Left cardiac atrium (tissue), 4 donors: ENCODE results near the gene STK40. TPM values are rescaled to one million over a fixed set of nuclear protein-coding genes. Genes with fewer than 3 reads are reported as not detected.

Experiments
- ATAC-seq, 2 donors: fragments of 200-7000 bp; cut with Tn5 transposase; one replicate each; pipeline ENCODE4 v1.9.1; 2020; ENCODE audit warnings: mild to moderate bottlenecking in 2 of 2, moderate library complexity in 2 of 2
- DNase-seq: peaks from one replicate; pipeline ENCODE4 v3.0.0-alpha.2; 2020
- intact Hi-C, 2 donors: fragments of 100-400 bp; cut with DNase I; formaldehyde crosslinking; loops; one replicate each; pipeline versions ENCODE4 v1.14.1 to v1.15.1; 2022 to 2023
- total RNA-seq, 2 donors: library from RNA; stranded (reverse); fragmentation: NEBNext Ultra II Directional; extraction: Animal tissue kit (Norgen Biotek cat#: 25700); gene quantifications; one replicate each; pipeline ENCODE4 v1.2.1, GENCODE V29; 2021
- donor health status: DM: no; HTN: yes; CAD: no.
- donor health status: DM: no; HTN: yes; CAD: no; lungs with severe emphysema.
- donor health status: DM: yes; HTN: yes; CAD: no.
- donor health status: Dilated cardiomyopathy.

The STK40 gene
- total RNA-seq, 2 donors from 2014 or later: 69.2 to 77.8 TPM

DNA sequence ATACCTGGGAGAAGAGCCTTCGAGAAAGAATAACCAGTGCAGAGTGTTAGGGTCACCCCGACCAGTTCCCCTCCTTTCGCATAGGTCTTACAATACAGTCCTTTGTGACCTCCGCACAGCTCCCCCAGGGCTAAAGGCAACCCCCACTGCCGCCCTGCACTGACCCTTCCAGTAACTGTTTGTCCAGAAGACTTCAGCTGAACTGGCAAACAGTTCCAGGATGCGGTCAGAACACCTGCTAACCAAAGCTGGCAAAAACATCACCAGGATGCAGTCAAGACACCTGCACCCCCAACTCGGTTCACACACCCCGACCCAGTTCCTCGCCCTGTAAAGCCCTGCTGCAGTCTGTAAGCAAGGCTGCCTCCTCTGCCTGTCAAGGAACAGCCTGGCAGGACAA is 55.9 kb downstream of the STK40 start:
- intact Hi-C loops: no loop called here
- ATAC-seq: no peak

DNA sequence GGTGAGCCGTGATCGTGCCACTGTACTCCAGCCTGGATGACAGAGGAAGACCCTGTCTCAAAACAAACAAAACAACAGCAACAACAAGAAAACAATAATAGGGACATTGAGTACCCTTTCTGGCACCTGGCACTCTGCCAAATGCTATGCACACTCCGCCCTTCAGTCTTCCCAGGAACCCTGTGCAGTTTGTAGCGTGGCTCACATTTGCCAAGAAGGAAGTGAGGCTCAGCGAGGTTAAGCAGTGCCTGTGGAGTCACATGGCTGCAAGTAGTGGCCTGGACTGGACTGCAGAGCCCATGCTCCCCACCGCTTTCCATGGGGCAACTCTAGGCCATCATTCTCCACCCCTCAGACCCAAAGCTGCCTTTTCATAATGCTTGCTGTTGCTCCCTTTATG is 57.0 kb downstream of the STK40 start:
- ATAC-seq: peak; percentile 28 to 48
- DNase-seq: peak; percentile 62
- intact Hi-C loops: no loop called here

More for the DNA sequence above, 55.9 kb downstream of the STK40 start:
- no peak for DNase-seq

- ATAC-seq (no peak), DNase-seq (no peak)
- intact Hi-C loops: no loop called here
Observed at GRCh38 chr1:36328088-36328480, 57.6 kb downstream of the STK40 start.

DNA sequence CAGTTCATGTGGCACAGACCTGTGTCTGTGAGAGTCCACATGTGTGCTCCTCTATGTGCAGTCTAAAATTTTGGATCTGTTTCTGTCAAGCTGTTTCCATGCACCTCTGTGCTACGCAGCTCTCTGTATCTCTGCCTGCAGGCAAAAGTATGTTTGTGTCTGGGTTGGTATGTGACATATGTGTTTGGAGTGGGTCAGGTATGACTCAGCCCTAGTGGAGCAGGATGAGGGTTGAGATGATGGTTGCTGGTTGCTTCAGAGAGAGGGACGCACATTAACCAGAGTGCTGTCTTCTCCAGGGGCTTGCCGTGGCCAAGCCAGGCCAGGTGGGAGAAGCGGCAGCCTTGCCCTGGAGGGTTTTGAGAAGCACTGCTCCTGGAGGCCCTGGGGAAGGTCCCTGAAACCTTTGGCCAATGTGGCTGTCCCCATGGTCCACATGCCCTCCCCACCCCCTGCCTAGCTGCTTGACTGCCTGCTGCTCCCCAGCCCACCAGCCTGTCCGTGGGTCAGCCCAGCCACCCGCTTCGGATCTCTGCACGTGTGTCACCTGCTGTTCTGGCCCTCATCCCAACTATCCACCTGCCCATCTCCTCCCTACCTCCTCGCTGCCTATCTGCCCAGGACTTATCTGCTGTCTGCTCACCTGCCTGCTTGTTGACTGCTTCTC is 58.2 kb downstream of the STK40 start:
- DNase-seq (no peak), ATAC-seq (no peak)
- intact Hi-C loops: no loop called here

GRCh38 chr1:36326499-36326898 is 59.2 kb downstream of the STK40 start:
- DNase-seq (no peak), ATAC-seq (no peak)
- intact Hi-C loops: no loop called here

- no peak for ATAC-seq
- intact Hi-C loops: no loop called here
- DNase-seq: no peak
Observed at GRCh38 chr1:36324353-36324703, 61.4 kb downstream of the STK40 start.

DNA sequence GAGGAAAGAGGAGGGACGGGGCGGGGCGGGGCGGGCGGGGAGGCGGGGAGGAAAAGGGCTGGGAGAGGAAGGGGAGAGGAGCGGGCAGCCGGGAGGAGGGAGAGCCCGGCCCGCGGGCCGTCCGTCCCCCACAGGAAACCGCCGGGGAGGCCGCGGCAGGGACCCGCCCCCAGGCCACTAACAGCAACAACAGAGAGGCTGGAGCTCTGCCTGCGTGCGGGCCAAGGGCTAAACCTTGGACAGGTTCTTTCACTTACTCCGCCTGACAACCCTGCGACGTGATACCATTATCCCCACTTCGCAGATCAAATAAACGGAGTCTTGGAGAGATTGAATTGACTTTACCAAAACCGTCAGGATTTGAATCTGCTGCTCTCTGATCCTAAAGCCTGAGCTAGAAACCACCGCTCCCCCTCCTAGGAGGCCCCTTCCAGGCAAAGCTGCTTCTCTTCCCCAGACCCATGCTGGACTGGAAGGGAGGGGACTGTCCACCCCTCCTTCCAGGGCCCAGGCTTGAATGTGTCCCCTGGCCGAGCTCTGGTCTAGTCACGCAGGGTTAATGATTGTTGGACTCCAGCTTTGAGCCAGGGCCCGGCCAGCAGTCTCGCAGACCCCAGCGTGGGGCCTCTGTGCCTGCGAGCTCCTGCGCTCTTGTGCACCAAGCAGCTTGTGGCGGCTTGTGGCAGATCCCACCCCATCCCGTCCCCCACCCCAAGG is 61.9 kb downstream of the STK40 start, which contains the start of gene EVA1B:
Gene EVA1B, minus strand, starts transcription at position 10 of the 717 bp plus-strand sequence. CDS start 608 bp downstream, outside the sequence.
- intact Hi-C loops: no loop called here
- ATAC-seq (peak; percentile 61 to 64), DNase-seq (peak; percentile 85)

DNA sequence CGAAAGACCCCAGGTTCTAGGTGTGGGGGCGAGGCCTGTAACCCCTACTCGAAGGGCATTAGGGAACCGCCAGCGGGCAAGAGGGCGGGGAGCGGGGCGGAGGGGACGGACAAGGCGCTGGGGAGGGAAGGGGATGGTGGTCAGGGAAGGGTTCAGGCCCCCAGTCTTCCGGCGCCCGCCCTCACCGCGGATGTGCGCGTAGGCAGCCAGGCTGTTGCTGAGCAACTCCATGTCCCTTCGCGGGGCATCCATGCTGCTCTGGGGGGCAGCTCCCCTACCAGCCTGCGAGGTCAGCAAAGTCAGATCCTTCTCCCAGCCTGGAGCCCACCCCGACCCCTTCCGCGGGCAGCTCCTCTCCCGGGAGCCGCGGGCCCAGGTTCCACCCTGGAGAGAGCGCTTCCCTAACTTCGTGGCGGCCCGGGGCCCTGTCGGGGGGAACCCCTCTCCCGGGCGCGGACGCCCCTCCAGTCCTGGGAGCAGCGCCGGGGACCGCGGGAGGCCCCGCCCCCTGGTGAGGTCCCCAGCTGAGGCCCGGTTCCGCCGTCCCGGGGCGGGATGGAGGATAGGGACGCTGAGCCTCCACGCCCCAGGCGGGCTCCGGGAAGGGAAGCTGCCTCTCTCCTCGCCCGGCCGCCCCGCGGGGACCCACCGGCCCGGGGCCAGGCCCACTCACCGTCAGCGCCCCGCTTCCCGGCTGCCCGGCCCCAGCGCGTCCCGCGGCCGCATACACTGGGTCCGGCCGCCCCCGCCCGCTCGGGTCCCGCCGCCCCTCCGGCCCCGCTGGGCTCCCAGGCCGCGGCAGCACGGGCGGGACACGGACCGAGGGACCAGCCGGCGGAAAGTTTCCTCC is 62.7 kb downstream of the STK40 start:
- ATAC-seq: peak; percentile 18 to 43
- intact Hi-C loops: no loop called here

DNA sequence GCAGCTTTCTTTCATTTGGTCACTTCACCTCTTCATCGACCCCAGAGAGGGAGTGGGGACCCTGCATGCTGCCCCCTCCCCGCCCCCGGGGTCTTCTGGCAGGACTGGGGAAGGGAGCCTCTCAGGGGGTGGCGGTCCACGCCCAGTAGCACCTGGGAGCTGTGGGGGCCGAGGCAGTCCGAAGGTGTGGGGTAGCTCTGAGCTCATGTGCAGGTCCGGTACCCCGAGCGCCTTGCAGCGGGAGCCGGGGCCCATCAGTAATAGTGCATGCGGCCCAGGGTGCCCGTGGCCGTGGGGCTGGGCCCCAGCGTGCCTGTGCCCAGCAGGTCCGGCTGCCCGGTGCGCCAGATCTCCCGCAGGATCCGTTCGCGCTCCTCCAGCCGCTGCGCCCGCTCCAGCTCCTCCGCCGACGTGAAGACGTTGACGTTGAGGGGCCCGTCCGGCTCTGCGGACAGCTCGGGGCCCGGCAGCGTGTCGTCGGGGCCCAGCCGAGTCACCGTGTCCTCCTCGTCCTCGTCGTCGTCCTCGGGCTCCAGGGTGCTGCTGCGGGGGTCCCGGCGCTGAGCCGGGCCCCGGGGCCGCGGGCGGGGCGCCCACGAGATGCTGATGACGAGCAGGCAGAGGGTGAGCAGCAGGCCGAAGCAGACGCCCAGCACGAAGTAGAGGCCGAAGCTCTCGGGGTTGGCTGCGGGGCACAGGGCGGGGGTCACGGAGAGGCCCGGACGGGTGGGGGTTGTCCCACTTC is 63.5 kb downstream of the STK40 start:
- ATAC-seq (peak; percentile 1), DNase-seq (no peak)
- intact Hi-C loops: no loop called here

More for the DNA sequence above, 62.7 kb downstream of the STK40 start:
- peak; percentile 63 for DNase-seq

- intact Hi-C loops: no loop called here
- DNase-seq (peak; percentile 80), ATAC-seq (peak; percentile 66 to 68)
Observed at GRCh38 chr1:36321119-36321951, 64.4 kb downstream of the STK40 start.

DNA sequence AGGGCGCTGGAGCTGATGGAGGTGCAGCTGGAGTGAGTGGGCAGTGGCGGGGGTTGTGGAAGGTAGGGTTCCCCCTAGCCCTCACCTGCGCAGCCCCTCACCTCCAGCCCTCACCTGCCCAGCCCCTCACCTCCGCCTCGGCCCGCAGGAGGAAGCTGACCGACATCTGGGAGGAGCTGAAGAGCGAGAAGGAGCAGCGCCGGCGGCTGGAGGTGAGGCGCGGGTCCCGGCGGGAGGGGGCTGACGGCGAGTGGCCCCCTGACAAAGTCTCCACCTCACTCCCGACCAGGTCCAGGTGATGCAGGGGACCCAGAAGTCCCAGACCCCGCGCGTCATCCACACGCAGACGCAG is 65.0 kb downstream of the STK40 start:
- DNase-seq (no peak), ATAC-seq (no peak)
- intact Hi-C loops: no loop called here

DNA sequence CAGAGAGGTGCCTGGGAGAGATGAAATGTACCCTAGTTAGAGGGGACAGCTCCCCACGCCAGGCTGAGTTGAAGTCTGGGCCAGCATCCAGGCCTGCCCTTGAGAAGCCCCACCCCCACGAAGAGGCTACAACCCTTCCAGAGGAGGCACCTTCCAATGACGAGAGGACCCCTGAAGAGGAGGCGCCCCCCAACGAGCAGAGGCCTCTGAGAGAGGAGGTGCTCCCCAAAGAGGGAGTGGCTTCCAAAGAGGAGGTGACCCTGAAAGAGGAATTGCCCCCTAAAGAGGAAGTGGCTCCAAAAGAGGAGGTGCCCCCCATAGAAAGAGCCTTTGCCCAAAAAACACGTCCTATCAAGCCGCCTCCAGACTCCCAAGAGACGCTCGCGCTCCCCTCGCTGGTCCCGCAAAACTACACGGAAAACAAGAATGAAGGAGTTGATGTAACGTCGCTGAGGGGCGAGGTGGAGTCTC is 65.4 kb downstream of the STK40 start:
- intact Hi-C loops: no loop called here
- no peak for ATAC-seq
- no peak for DNase-seq

GRCh38 chr1:36309397-36309796 is 76.3 kb downstream of the STK40 start:
- no peak for ATAC-seq
- intact Hi-C loops: no loop called here
- DNase-seq: no peak

- ATAC-seq: no peak
- DNase-seq: no peak
- intact Hi-C loops: no loop called here
Observed at GRCh38 chr1:36307601-36308330, 78.0 kb downstream of the STK40 start.

- DNase-seq (peak; percentile 94), ATAC-seq (peak; percentile 99)
- intact Hi-C loops: no loop called here
Observed at GRCh38 chr1:36306902-36307456, 78.7 kb downstream of the STK40 start.

DNA sequence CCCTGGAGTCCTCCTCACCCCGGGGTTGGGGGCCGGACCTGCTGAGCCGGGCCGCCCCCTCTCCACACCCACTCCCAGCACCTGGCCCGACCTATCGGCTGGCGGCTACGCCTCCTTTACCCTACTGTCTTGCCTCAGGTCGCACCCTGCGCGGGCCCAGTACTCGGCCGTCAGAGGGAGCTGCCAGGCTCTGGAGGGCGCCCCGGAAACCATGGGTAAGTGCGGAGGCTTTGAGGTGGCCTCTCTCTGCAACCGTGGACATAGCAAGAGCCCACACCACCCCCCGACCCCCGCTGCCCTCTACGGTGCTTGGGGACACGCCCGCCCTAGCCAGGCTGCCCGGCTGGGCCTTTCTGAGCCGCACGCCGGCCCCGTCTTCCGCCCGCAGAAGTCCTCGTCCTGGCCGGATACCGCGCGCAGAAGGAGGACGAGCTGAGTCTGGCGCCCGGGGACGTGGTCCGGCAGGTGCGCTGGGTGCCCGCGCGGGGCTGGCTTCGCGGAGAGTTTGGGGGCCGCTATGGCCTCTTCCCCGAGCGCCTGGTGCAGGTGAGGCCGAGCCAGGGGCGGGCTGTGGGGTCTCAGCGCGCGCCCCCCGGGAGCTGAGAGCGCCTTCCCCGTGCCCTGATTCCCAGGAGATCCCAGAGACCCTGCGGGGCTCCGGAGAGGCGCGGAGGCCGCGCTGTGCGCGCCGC is 79.4 kb downstream of the STK40 start, which contains the start of gene SH3D21:
Gene SH3D21, plus strand, starts transcription at position 159 of the 692 bp plus-strand sequence. Its CDS starts 53 bp downstream, at position 212.
- intact Hi-C loops: no loop called here
- no peak for DNase-seq
- ATAC-seq: peak; percentile 65 to 69

DNA sequence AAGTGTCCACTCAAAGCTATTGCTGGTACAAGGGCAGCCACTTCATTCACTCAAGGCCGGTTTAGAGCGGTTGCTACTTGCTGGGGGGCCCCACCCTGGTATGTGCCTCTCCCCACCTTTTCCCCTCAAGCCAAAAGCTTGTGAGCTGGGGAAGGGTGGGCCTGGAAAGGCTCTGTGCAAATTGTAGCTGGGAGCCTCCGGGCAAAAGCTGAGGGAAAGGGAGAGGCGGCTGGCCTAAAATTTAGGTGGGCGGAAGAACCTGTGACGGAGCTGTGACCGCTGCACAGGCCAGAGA is 79.9 kb downstream of the STK40 start:
- intact Hi-C loops: no loop called here
- DNase-seq: no peak
- no peak for ATAC-seq
